Adipocyte (in vitro differentiated cells): ENCODE measurements around the gene TMEM143.

Experiments used
- DNase-seq: peaks from one replicate; pipeline ENCODE4 v3.0.0-alpha.2; 2015; ENCODE audit warnings: low read depth
- H3K27me3 ChIP-seq: replicated peaks from 2 replicates; pipeline ENCODE4 v1.7.0; 2013; ENCODE audit warnings: mild to moderate bottlenecking, low read length, moderate library complexity; ENCODE audit not compliant: control insufficient read depth, insufficient read depth
- H3K36me3 ChIP-seq: 2 replicates; pipeline ENCODE4 v1.7.0; 2013; ENCODE audit warnings: low read length, mild to moderate bottlenecking, moderate library complexity; ENCODE audit not compliant: control insufficient read depth, insufficient read depth, severe bottlenecking
- H3K4me1 ChIP-seq: 2 replicates; pipeline ENCODE4 v1.7.0; 2013; ENCODE audit warnings: mild to moderate bottlenecking, low read length, moderate library complexity; ENCODE audit not compliant: control insufficient read depth, insufficient read depth
- H3K4me3 ChIP-seq: 2 replicates; pipeline ENCODE4 v1.7.0; 2013; ENCODE audit warnings: mild to moderate bottlenecking, low read length, moderate library complexity
- H3K9ac ChIP-seq: 2 replicates; pipeline ENCODE4 v1.7.0; 2013; ENCODE audit warnings: mild to moderate bottlenecking, low read length, moderate library complexity
- H3K9me3 ChIP-seq: 2 replicates; pipeline ENCODE4 v1.7.0; 2013; ENCODE audit warnings: mild to moderate bottlenecking, low read length, moderate library complexity; ENCODE audit not compliant: control insufficient read depth

TMEM143 gene

DNA sequence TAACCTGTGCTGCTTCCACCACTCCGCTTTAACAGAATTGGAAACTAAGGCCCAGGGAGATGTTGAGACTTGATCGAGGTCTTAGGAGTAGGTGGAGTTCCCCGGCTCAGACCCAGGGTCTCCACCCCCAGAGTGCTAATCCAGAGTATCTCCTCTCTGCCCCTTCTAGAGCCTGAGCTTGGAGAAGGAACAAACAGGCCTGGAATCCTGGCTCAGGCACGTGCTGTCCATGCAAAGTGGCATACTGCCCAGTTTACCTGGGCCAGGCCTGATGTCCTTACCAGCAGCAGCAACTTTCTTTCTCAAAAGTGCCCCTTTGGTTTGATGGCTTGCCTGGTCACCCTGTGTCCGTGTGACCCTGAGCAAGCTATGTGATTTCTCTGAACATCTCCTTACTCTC, 4.1 kb upstream of the TMEM143 start:
- Histone ChIP-seq H3K9me3 (no peaks in the 10 kb centered on the region), H3K4me3 (no peak overlapping the region), H3K4me1 (peaks cover 4% of the 10 kb centered on the region), H3K36me3 (no peaks in the 10 kb centered on the region), H3K27me3 (no peaks in the 10 kb centered on the region), H3K9ac (no peak overlapping the region)
- no peak for DNase-seq

DNA sequence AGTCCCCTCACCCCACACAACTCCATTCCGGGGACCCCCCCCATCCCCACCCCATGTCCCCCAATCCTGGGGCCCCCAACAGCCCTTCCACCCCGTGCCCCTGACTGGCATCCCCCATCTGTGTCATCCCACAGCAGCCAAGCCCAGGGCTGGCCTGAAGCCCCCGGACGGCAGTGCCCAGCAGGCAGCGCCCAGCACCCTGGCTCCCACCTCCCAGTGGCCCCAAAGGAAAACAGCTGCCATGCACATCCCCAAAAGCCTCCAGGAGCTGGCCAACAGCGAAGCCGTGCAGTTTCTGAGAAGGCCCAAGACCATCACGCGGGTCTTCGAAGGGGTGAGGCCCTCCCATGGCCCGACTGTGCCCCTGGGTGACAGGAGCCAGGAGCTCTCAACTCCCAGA, 1.9 kb upstream of the TMEM143 start:
- H3K9ac ChIP-seq, result no peak overlapping the region
- H3K27me3 ChIP-seq, result no peaks in the 10 kb centered on the region
- no peaks in the 10 kb centered on the region for H3K9me3 ChIP-seq
- no peaks in the 10 kb centered on the region for H3K36me3 ChIP-seq
- H3K4me3 ChIP-seq, result no peak overlapping the region
- no peak for DNase-seq
- peaks cover 4% of the 10 kb centered on the region for H3K4me1 ChIP-seq

DNA sequence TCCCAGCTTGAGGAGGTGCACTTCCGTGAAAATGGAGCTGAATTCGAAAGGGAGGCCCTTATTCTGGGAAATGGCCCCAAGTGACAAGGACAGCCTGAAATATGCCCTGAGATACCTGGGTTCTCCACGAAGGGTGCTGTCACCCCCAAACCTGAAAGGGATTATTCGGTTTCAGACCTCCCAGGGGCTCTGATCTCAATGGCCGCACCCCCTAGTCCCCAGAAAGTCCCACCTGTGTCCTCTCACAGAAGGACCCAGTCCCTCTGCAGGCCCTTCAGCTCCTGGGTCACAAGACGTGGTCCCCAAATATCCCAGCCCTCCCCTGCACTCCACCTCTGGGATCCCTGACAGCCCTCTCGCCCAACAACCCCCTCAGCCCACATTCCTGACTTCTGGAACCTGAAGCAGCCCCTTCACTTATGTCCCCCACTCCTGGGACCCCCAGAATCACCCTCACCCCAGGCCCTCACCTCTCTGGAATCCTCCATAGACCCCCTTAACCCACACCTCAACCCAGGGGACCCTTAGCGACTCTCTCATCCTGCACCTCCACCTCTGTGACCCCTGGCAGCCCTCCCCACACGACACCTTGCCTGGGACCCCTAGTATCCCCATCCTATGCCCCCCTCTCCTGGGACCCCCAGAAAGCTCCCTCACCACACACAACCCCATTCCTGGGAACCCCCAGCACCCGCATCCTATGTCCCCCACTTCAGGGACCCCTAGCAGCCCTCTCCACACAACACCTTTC, 1.0 kb upstream of the TMEM143 start:
- H3K4me1 ChIP-seq, result peaks cover 4% of the 10 kb centered on the region
- H3K27me3 ChIP-seq, result no peaks in the 10 kb centered on the region
- peak overlapping the region; percentile 51 for H3K9ac ChIP-seq
- peaks cover 2% of the 10 kb centered on the region for H3K36me3 ChIP-seq
- H3K9me3 ChIP-seq, result no peaks in the 10 kb centered on the region
- H3K4me3 ChIP-seq, result peak overlapping the region; percentile 97
- DNase-seq, result no peak

DNA sequence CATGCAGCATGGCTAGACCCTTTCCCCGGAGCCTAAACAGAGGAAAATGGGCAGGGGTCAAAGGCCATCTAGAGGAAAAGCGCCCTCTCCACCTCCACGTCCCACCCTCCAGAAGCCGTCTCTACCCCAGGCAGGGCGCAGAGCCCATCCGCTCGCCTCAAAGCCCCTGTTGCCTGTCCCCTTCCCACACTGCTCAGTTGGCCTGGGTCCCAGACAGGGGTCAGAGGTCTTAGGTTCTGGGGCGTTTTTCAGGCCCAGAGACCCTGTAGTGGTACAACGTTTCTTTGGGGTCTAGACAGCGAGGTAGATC, 285 bp downstream of the TMEM143 start:
- Histone ChIP-seq H3K27me3 (no peaks in the 10 kb centered on the region), H3K4me3 (peak overlapping the region; percentile 97), H3K36me3 (peaks cover 3% of the 10 kb centered on the region), H3K9ac (peak overlapping the region; percentile 99), H3K4me1 (peaks cover 4% of the 10 kb centered on the region), H3K9me3 (no peaks in the 10 kb centered on the region)
- no peak for DNase-seq

DNA sequence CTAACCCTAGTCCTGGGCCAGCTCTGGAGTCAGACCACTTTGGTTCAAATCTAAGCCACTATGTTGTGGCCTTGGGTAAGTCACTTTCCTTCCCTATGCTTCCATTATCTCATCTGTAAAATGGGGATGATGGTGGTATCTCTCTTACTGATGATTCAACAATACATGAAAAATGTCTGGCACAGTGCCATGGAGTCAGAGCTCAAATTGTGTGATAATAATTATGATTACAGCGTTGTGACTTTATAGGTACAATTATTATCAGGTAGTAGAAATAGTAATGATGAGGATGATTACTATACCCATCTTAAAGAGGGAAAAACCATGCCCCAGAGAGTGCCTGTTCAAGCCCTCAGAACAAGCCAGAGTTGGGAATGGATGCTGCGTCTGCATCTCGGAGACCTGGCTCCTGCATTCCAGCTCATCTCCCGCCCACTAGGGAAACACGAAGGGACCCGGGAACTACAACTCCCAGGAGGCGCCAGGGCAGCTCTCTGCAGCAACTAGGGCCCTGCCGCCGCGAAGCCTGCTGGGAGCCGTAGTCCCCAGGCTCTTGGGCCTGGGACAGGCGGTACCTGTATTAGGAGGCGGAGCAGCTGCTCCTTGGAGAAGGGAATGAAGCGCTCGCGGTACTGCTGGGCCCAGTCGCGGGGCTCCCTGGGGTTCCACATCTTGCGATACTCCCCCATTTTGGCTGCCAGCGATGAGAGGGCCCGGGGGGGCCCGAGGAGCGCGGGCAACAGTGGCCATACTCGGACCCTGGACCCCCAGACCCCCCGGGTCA, 832 bp downstream of the TMEM143 start:
- peak; percentile 97 for DNase-seq

DNA sequence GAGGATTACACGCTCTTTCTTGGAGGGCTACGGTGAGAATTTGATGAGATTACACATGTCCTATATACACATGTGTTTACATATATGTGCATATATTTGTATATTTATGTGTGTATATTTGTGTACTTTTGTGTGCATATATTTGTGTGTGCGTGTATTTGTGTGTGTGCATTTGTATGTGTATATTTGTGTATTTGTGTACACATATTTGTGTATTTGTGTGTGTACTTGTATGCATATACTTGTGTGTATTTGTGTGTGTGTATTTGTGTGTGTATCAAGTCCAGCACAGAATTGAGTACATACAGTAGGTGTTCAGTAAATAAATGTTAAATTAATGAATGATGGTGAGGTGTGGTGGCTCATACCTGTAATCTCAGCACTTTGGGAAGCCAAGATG, 1.8 kb downstream of the TMEM143 start:
- Histone ChIP-seq H3K4me1 (peaks cover 4% of the 10 kb centered on the region), H3K27me3 (no peaks in the 10 kb centered on the region), H3K9me3 (no peaks in the 10 kb centered on the region), H3K36me3 (peaks cover 3% of the 10 kb centered on the region), H3K4me3 (no peak overlapping the region), H3K9ac (no peak overlapping the region)
- DNase-seq, result no peak

More for the DNA sequence above, 832 bp downstream of the TMEM143 start:
- Histone ChIP-seq H3K9ac (peak overlapping the region; percentile 99), H3K27me3 (no peaks in the 10 kb centered on the region), H3K4me1 (peaks cover 4% of the 10 kb centered on the region), H3K4me3 (peak overlapping the region; percentile 97), H3K36me3 (peaks cover 3% of the 10 kb centered on the region), H3K9me3 (no peaks in the 10 kb centered on the region)

DNA sequence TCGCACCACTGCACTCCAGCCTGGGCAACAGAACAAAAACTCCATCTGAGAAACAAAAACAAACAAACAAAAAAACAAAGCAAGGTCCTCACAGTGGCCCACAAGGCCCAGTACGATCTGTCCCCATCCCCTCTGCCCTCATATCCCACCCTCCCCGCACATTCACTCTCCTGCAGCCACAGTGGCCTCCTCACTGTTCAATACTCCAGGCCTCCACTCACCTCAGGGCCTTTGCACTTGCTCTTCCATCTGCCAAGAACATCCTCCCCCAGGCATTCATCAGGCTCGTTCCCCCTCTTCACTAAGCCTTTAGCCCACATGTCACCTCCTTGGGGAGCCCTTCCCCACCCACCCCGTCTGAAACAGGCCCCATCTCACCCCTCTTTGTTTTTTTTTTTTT, 4.6 kb downstream of the TMEM143 start:
- Histone ChIP-seq H3K4me3 (no peak overlapping the region), H3K9me3 (no peaks in the 10 kb centered on the region), H3K4me1 (peaks cover 4% of the 10 kb centered on the region), H3K27me3 (no peaks in the 10 kb centered on the region), H3K36me3 (peaks cover 3% of the 10 kb centered on the region), H3K9ac (no peak overlapping the region)
- DNase-seq, result no peak

DNA sequence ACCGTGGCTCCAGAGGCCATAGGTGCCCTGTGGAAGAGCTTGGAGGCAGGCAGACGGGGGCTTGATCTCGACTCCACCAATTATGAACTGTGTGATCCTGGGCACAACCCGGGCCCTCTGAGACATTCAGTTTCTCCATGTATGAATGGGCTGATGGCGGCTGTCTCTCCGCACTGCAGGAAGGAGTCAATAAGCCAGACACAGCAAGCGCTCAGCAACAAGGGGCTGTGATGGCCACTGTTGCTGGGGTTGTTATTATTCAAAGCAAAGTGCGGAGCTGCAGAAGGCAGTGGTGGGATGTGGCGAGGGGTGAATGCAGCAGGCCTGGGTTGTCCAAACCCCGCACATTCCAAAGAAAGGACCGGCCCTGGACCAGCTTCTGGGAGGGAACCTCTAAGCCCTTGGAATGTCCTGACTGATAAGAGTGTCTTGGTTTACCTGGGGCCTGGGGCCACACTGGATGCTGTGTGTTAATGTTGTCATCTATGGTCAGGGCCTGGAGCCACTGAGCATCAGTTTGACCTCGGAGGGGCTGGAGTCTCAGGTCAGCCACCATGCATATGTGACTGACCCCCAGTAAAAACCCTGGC, 8.3 kb downstream of the TMEM143 start:
- H3K9me3 ChIP-seq, result no peaks in the 10 kb centered on the region
- DNase-seq, result no peak
- peaks cover 3% of the 10 kb centered on the region for H3K36me3 ChIP-seq
- H3K4me1 ChIP-seq, result no peaks in the 10 kb centered on the region
- no peak overlapping the region for H3K9ac ChIP-seq
- no peak overlapping the region for H3K4me3 ChIP-seq
- H3K27me3 ChIP-seq, result no peaks in the 10 kb centered on the region

DNA sequence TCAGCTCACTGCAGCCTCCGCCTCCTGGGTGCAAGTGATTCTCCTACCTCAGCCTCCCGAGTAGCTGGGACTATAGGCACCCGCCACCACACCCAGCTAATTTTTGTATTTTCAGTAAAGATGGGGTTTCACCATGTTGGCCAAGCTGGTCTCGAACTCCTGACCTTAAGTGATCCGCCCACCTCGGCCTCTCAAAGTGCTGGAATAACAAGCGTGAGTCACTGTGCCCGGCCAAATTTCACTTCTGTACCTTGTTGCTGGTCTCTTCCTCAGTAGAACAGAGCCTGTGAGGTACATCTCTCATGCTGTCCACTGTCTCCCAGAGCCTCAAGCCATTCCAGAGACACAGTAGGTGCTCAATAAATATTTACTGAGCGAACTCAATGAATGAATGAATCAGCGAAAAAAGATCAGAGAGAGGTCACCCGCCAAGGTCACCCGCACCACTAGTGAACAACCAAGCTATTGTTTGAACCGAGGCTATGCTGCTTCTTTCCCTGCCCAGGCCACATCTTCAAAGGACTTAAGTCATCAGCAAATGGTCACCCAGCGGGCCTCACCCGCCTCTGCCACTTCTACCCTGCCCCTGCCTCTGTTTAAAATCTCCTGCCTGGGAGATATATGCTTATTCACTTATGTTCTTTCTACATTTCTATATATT, 9.3 kb downstream of the TMEM143 start:
- H3K4me1 ChIP-seq, result no peaks in the 10 kb centered on the region
- no peak overlapping the region for H3K9ac ChIP-seq
- no peaks in the 10 kb centered on the region for H3K36me3 ChIP-seq
- no peaks in the 10 kb centered on the region for H3K27me3 ChIP-seq
- no peak overlapping the region for H3K4me3 ChIP-seq
- no peaks in the 10 kb centered on the region for H3K9me3 ChIP-seq
- DNase-seq, result no peak

DNA sequence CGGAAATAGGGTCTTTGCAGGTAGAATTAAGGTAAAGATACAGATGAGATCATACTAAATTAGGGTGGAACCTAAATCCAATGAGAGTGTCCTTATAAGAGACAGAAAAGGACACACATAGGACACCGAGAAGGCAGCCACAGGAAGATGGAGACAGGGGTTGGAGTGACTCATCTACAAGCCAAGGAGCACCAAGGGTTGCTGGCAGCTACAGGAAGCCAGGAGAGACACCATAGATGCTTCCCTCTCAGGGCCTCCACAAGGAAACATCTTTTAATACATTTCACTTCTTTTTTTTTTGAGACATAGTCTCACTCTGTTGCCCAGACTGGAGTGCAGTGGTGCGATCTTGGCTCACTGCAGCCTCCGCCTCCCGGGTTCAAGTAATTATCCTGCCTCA, 10.1 kb downstream of the TMEM143 start:
- no peaks in the 10 kb centered on the region for H3K27me3 ChIP-seq
- H3K36me3 ChIP-seq, result no peaks in the 10 kb centered on the region
- no peaks in the 10 kb centered on the region for H3K9me3 ChIP-seq
- no peaks in the 10 kb centered on the region for H3K4me1 ChIP-seq
- no peak overlapping the region for H3K9ac ChIP-seq
- no peak for DNase-seq
- no peak overlapping the region for H3K4me3 ChIP-seq

DNA sequence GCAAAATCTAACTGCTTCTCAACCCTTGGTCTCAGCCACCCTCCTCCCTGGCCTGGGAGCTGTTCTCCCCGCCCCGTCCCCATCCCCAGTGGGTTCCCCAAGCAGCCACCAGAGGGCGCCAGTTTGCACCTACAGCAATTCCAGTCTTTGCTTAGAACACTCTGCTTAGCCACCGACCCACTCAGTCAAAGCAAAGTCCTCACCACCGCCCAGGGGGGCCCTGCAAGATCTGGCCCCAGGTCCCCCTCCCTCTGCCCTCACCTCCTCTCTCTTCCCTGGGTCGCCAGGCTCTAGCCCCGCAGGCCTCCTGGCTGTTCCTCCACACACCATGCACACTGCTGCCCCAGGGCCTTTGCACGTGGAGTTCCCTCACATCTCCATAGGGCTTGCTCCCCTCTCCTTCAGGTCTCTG, 12.4 kb downstream of the TMEM143 start:
- Histone ChIP-seq H3K27me3 (no peaks in the 10 kb centered on the region), H3K9me3 (no peaks in the 10 kb centered on the region), H3K4me1 (no peaks in the 10 kb centered on the region), H3K4me3 (no peak overlapping the region), H3K36me3 (no peaks in the 10 kb centered on the region), H3K9ac (no peak overlapping the region)
- peak; percentile 66 for DNase-seq
